WERI-Rb-1 (cell line): ENCODE measurements around the gene FAM117A.

Experiments
- DNase-seq: peaks from one replicate; pipeline ENCODE4 v3.0.0-alpha.2; 2020
- H3K27ac ChIP-seq: fragments of 250-450 bp; sonication (Bioruptor Pico); 2 replicates; pipeline ENCODE4 v1.5.1; 2020; ENCODE audit warnings: mild to moderate bottlenecking, moderate library complexity
- H3K27me3 ChIP-seq: fragments of 250-450 bp; sonication (Bioruptor Pico); 2 replicates; pipeline ENCODE4 v1.5.1; 2021; ENCODE audit warnings: mild to moderate bottlenecking, low read depth, moderate library complexity; ENCODE audit not compliant: insufficient read depth, severe bottlenecking
- H3K36me3 ChIP-seq: fragments of 250-450 bp; sonication (Bioruptor Pico); 2 replicates; pipeline ENCODE4 v1.5.1; 2020; ENCODE audit warnings: mild to moderate bottlenecking, moderate library complexity
- H3K4me3 ChIP-seq: 2 replicates; pipeline ENCODE4 v1.5.1; 2011; ENCODE audit warnings: low read depth, mild to moderate bottlenecking, control low read depth, low read length
- H3K9me3 ChIP-seq: fragments of 250-450 bp; sonication (Bioruptor Pico); 2 replicates; pipeline ENCODE4 v1.5.1; 2021; ENCODE audit warnings: mild to moderate bottlenecking, moderate library complexity; ENCODE audit not compliant: severe bottlenecking
- CTCF ChIP-seq: IDR thresholded peaks from 2 replicates; pipeline ENCODE4 v1.5.1; 2011; ENCODE audit warnings: low read depth, mild to moderate bottlenecking, control low read depth, inconsistent platforms, low read length

The FAM117A gene

GRCh38 chr17:49690256-49690655 lies 73.7 kb downstream of the FAM117A start:
- no peaks in the 10 kb centered on the region for H3K27me3 ChIP-seq
- TF ChIP-seq CTCF, result no peak
- H3K9me3 ChIP-seq, result no peaks in the 10 kb centered on the region
- H3K36me3 ChIP-seq, result no peaks in the 10 kb centered on the region
- H3K4me3 ChIP-seq, result no peak overlapping the region
- peak; percentile 69 for DNase-seq
- 0 out of 2 replicates have a peak overlapping the region, but pooled peaks have one; percentile 12 for H3K27ac ChIP-seq

GRCh38 chr17:49688848-49689247 lies 75.1 kb downstream of the FAM117A start:
- no peaks in the 10 kb centered on the region for H3K9me3 ChIP-seq
- DNase-seq, result no peak
- H3K36me3 ChIP-seq, result no peaks in the 10 kb centered on the region
- H3K27ac ChIP-seq, result no peak overlapping the region
- H3K27me3 ChIP-seq, result no peaks in the 10 kb centered on the region
- H3K4me3 ChIP-seq, result no peak overlapping the region
- TF ChIP-seq CTCF, result no peak

GRCh38 chr17:49687878-49688491 lies 75.9 kb downstream of the FAM117A start:
- no peaks in the 10 kb centered on the region for H3K27me3 ChIP-seq
- DNase-seq, result no peak
- H3K4me3 ChIP-seq, result no peak overlapping the region
- no peak overlapping the region for H3K27ac ChIP-seq
- no peaks in the 10 kb centered on the region for H3K36me3 ChIP-seq
- no peak for TF ChIP-seq CTCF
- H3K9me3 ChIP-seq, result no peaks in the 10 kb centered on the region

- H3K27ac ChIP-seq, result no peak overlapping the region
- H3K9me3 ChIP-seq, result peaks cover 6% of the 10 kb centered on the region
- DNase-seq, result no peak
- TF ChIP-seq CTCF, result no peak
- no peaks in the 10 kb centered on the region for H3K27me3 ChIP-seq
- no peak overlapping the region for H3K4me3 ChIP-seq
- H3K36me3 ChIP-seq, result no peaks in the 10 kb centered on the region
Observed at GRCh38 chr17:49681106-49681979, 82.6 kb downstream of the FAM117A start.

- no peak for TF ChIP-seq CTCF
- H3K27ac ChIP-seq, result no peak overlapping the region
- H3K4me3 ChIP-seq, result no peak overlapping the region
- DNase-seq, result no peak
- H3K9me3 ChIP-seq, result peaks cover 6% of the 10 kb centered on the region
- peaks cover 6% of the 10 kb centered on the region for H3K36me3 ChIP-seq
- no peaks in the 10 kb centered on the region for H3K27me3 ChIP-seq
Observed at GRCh38 chr17:49680314-49680713, 83.6 kb downstream of the FAM117A start.
